ENCODE results near the gene VGLL3. TPM values are rescaled to one million over a fixed set of nuclear protein-coding genes. Genes with fewer than 3 reads are reported as not detected.

The VGLL3 gene
- polyA plus RNA-seq, 1 donor from 2014 or later = 0.06 TPM

GRCh38 chr3:86986671-86987420 is 4.1 kb downstream of the VGLL3 start:
- Histone ChIP-seq H3K27me3 (ENCODE audit: insufficient read depth, low read depth, low read length) (peaks cover 21% of the 10 kb centered on the region), H3K9ac (ENCODE audit: low read length) (no peak overlapping the region), H3K9me3 (ENCODE audit: low read length) (no peaks in the 10 kb centered on the region), H3K4me2 (ENCODE audit: low read length) (no peak overlapping the region), H4K20me1 (ENCODE audit: insufficient read depth) (no peaks in the 10 kb centered on the region), H3F3A (ENCODE audit: insufficient read depth, low read length, poor library complexity, severe bottlenecking) (no peaks in the 10 kb centered on the region), H3K36me3 (ENCODE audit: insufficient read depth, low read length) (no peaks in the 10 kb centered on the region), H3K27ac (ENCODE audit: low read length) (no peak overlapping the region), H3K9me2 (ENCODE audit: insufficient read depth, low read length) (no peaks in the 10 kb centered on the region), H2AFZ (ENCODE audit: low read depth, low read length) (no peak overlapping the region), H3K4me3 (ENCODE audit: low read length) (no peak overlapping the region), H3K79me2 (replicated peaks; ENCODE audit: insufficient read depth, low read length) (no peaks in the 10 kb centered on the region)
- TF ChIP-seq POLR2AphosphoS5 (IDR thresholded peaks at IDR 0.05) (no peak), EP300 (conservative IDR thresholded peaks at IDR 0.05; ENCODE audit: poor library complexity, severe bottlenecking) (no peak), EZH2 (IDR thresholded peaks at IDR 0.05; ENCODE audit: borderline replicate concordance, insufficient read depth, low read length, poor library complexity, severe bottlenecking) (no peak), SMC3 (conservative IDR thresholded peaks at IDR 0.05; ENCODE audit: poor library complexity) (no peak), REST (IDR thresholded peaks at IDR 0.05; ENCODE audit: borderline replicate concordance) (no peak), MXI1 (conservative IDR thresholded peaks at IDR 0.05; ENCODE audit: poor library complexity, severe bottlenecking) (no peak), RAD21 (conservative IDR thresholded peaks at IDR 0.05) (no peak), TAF1 (IDR thresholded peaks at IDR 0.05; ENCODE audit: low read depth) (no peak), CTCF (IDR thresholded peaks at IDR 0.05; ENCODE audit: poor library complexity, severe bottlenecking) (no peak)

- H3K9ac ChIP-seq (ENCODE audit: low read length) = no peak overlapping the region
Observed at GRCh38 chr3:86985181-86985826, 5.6 kb downstream of the VGLL3 start.

More at GRCh38 chr3:86985181-86985826, 5.6 kb downstream of the VGLL3 start:
- Histone ChIP-seq H3K27ac (ENCODE audit: low read length) (no peak overlapping the region), H3F3A (ENCODE audit: insufficient read depth, low read length, poor library complexity, severe bottlenecking) (no peaks in the 10 kb centered on the region), H3K9me2 (ENCODE audit: insufficient read depth, low read length) (no peaks in the 10 kb centered on the region), H3K79me2 (replicated peaks; ENCODE audit: insufficient read depth, low read length) (no peaks in the 10 kb centered on the region), H3K36me3 (ENCODE audit: insufficient read depth, low read length) (no peaks in the 10 kb centered on the region), H3K9me3 (ENCODE audit: low read length) (no peaks in the 10 kb centered on the region), H4K20me1 (ENCODE audit: insufficient read depth) (no peaks in the 10 kb centered on the region), H3K27me3 (ENCODE audit: insufficient read depth, low read depth, low read length) (peaks cover 19% of the 10 kb centered on the region), H2AFZ (ENCODE audit: low read depth, low read length) (no peak overlapping the region), H3K4me2 (ENCODE audit: low read length) (no peak overlapping the region), H3K4me3 (ENCODE audit: low read length) (no peak overlapping the region)
- TF ChIP-seq EP300 (conservative IDR thresholded peaks at IDR 0.05; ENCODE audit: poor library complexity, severe bottlenecking) (no peak), EZH2 (IDR thresholded peaks at IDR 0.05; ENCODE audit: borderline replicate concordance, insufficient read depth, low read length, poor library complexity, severe bottlenecking) (no peak), RAD21 (conservative IDR thresholded peaks at IDR 0.05) (no peak), POLR2AphosphoS5 (IDR thresholded peaks at IDR 0.05) (no peak), TAF1 (IDR thresholded peaks at IDR 0.05; ENCODE audit: low read depth) (no peak), SMC3 (conservative IDR thresholded peaks at IDR 0.05; ENCODE audit: poor library complexity) (no peak), CTCF (IDR thresholded peaks at IDR 0.05; ENCODE audit: poor library complexity, severe bottlenecking) (no peak), MXI1 (conservative IDR thresholded peaks at IDR 0.05; ENCODE audit: poor library complexity, severe bottlenecking) (no peak), REST (IDR thresholded peaks at IDR 0.05; ENCODE audit: borderline replicate concordance) (no peak)
